Mesendoderm (in vitro differentiated cells): ENCODE data around the gene PIM3.

ENCODE experiments used
- DNase-seq: peaks from one replicate; pipeline ENCODE4 v3.0.0; 2013
- H2AK5ac ChIP-seq: 2 replicates; pipeline ENCODE4 v1.6.1; 2013; ENCODE audit warnings: low read length, inconsistent platforms
- H2BK120ac ChIP-seq: 2 replicates; pipeline ENCODE4 v1.6.1; 2013; ENCODE audit warnings: low read depth, mild to moderate bottlenecking, low read length, moderate library complexity, mixed read lengths
- H2BK15ac ChIP-seq: replicated peaks from 2 replicates; pipeline ENCODE4 v1.6.1; 2013; ENCODE audit warnings: low read depth, mild to moderate bottlenecking, moderate library complexity
- H2BK5ac ChIP-seq: 2 replicates; pipeline ENCODE4 v1.6.1; 2013; ENCODE audit warnings: low read length, inconsistent platforms
- H3K18ac ChIP-seq: 2 replicates; pipeline ENCODE4 v1.6.1; 2013; ENCODE audit warnings: mild to moderate bottlenecking, low read length, mixed read lengths
- H3K23ac ChIP-seq: one replicate; pipeline ENCODE4 v1.6.1; 2013; ENCODE audit warnings: low read length
- H3K27ac ChIP-seq: 2 replicates; pipeline ENCODE4 v1.5.1; 2013; ENCODE audit warnings: low read depth, mild to moderate bottlenecking, inconsistent platforms, low read length, moderate library complexity
- H3K27me3 ChIP-seq: 2 replicates; pipeline ENCODE4 v1.6.1; 2013; ENCODE audit warnings: low read length, control low read depth, mild to moderate bottlenecking, inconsistent platforms; ENCODE audit not compliant: insufficient read depth, poor library complexity
- H3K36me3 ChIP-seq: 2 replicates; pipeline ENCODE4 v1.6.1; 2013; ENCODE audit warnings: low read length, inconsistent platforms; ENCODE audit not compliant: control insufficient read depth, insufficient read depth
- H3K4ac ChIP-seq: one replicate; pipeline ENCODE4 v1.6.1; 2013; ENCODE audit warnings: low read depth, mild to moderate bottlenecking, low read length, moderate library complexity
- H3K4me1 ChIP-seq: 2 replicates; pipeline ENCODE4 v1.6.1; 2013; ENCODE audit warnings: low read depth, low read length, inconsistent platforms; ENCODE audit not compliant: control insufficient read depth
- H3K4me2 ChIP-seq: 2 replicates; pipeline ENCODE4 v1.6.1; 2013; ENCODE audit warnings: low read length
- H3K4me3 ChIP-seq: 2 replicates; pipeline ENCODE4 v1.5.1; 2013; ENCODE audit warnings: mild to moderate bottlenecking, low read length
- H3K56ac ChIP-seq: one replicate; pipeline ENCODE4 v1.6.1; 2013; ENCODE audit warnings: low read length
- H3K79me1 ChIP-seq: 2 replicates; pipeline ENCODE4 v1.6.1; 2013; ENCODE audit warnings: low read length, inconsistent platforms
- H3K79me2 ChIP-seq: 2 replicates; pipeline ENCODE4 v1.6.1; 2013; ENCODE audit warnings: mild to moderate bottlenecking, low read length; ENCODE audit not compliant: control insufficient read depth, insufficient read depth
- H3K9ac ChIP-seq: 2 replicates; pipeline ENCODE4 v1.6.1; 2013; ENCODE audit warnings: low read length, inconsistent platforms
- H4K5ac ChIP-seq: one replicate; pipeline ENCODE4 v1.6.1; 2013; ENCODE audit warnings: low read length
- H4K8ac ChIP-seq: one replicate; pipeline ENCODE4 v1.6.1; 2013; ENCODE audit warnings: low read depth, mild to moderate bottlenecking, control low read depth, low read length, moderate library complexity
- WGBS: extraction: QIAGEN DNeasy Blood & Tissue Kit; methylation state at CpG from one replicate; pipeline ENCODE4 v1.1.7; 2013; ENCODE audit warnings: low lambda C conversion rate, missing lambda C conversion rate; ENCODE audit not compliant: insufficient coverage; ENCODE audit errors: extremely low coverage; 5-methylcytosine and 5-hydroxymethylcytosine counted together

Gene PIM3

DNA sequence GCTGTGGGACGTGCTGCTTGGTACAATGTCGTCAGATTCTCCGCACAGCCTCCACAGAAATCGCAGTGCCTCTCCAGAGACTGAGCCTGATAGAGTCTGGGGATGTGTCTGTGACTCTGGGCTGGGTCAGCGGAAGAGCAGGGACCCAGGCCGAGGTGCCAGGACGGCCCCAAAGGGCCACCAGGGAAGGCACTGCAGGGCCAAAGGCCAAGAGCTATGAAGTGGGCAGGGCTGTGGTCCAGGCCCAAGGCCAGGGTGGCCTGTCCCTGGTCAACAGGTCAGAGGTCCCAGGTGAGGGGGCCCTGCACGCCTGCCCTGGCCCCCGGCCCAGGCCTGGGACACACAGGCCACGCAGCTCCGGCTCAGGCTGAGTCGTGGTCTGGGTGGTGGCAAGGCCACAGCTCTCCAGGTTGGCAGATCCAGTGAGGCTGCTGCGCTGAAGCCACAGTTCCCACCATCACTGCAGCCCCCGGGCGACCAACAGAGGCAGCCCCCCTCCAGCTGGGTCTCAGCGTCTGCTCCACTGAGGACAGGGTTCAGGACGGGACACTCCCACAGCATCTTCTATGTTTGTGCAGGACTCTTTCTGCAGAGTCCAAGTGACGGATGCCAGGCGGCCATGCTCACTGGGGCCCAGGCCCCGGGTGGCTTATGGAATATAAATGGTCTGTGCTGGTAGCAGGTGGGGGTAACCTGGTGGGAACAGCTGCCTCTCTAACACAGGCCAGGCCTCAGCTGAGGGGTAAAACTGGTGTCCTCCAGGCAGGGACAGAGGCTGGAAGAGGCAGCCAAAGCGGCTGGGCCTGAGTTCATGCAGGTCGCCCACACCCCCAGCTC is 4.8 kb upstream of the PIM3 start:
- no CpG with 5 or more reads among the region's 22 CpGs for WGBS

DNA sequence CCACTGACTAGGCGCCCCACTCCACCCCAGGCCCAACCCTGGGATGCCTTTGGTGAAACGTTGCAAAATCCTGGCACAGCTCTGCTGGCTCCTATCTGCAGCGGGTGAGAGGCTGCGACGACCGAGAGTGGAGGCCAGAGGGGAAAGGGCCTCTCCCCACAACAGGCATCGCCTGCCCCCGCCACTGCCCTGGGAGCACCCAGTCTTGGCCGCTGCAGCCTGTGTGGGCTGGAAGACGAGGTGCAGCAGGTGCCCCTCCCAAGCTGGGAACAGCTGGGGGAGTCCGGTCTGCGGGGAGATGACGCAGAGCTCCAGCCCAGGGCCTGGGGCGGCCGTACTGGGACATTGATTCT is 4.2 kb upstream of the PIM3 start:
- Histone ChIP-seq H3K4me2 (no peak overlapping the region), H4K8ac (no peak overlapping the region), H2BK15ac (no peak overlapping the region), H2BK5ac (no peak overlapping the region), H3K18ac (no peak overlapping the region), H2BK120ac (no peak overlapping the region), H3K9ac (no peak overlapping the region), H3K36me3 (no peaks in the 10 kb centered on the region), H3K23ac (no peak overlapping the region), H4K5ac (no peak overlapping the region), H2AK5ac (no peak overlapping the region), H3K79me2 (no peaks in the 10 kb centered on the region), H3K4me1 (no peaks in the 10 kb centered on the region), H3K56ac (no peak overlapping the region), H3K4ac (no peak overlapping the region), H3K4me3 (no peak overlapping the region), H3K27me3 (no peaks in the 10 kb centered on the region), H3K27ac (no peak overlapping the region), H3K79me1 (no peaks in the 10 kb centered on the region)
- WGBS: no CpG with 5 or more reads among the region's 15 CpGs
- no peak for DNase-seq

More for the DNA sequence above, 4.8 kb upstream of the PIM3 start:
- Histone ChIP-seq H3K23ac (no peak overlapping the region), H3K18ac (no peak overlapping the region), H3K4me2 (no peak overlapping the region), H3K4ac (no peak overlapping the region), H2BK15ac (no peak overlapping the region), H3K4me3 (no peak overlapping the region), H4K8ac (no peak overlapping the region), H3K27me3 (no peaks in the 10 kb centered on the region), H3K4me1 (no peaks in the 10 kb centered on the region), H2BK5ac (no peak overlapping the region), H3K27ac (no peak overlapping the region), H3K56ac (no peak overlapping the region), H3K9ac (no peak overlapping the region), H3K79me1 (no peaks in the 10 kb centered on the region), H2AK5ac (no peak overlapping the region), H4K5ac (no peak overlapping the region), H3K36me3 (no peaks in the 10 kb centered on the region), H3K79me2 (no peaks in the 10 kb centered on the region), H2BK120ac (no peak overlapping the region)
- DNase-seq: no peak

- DNase-seq: no peak
- no peaks in the 10 kb centered on the region for H3K79me1 ChIP-seq
- no peak overlapping the region for H3K23ac ChIP-seq
- H3K36me3 ChIP-seq: no peaks in the 10 kb centered on the region
- H3K4me1 ChIP-seq: no peaks in the 10 kb centered on the region
- no peak overlapping the region for H3K4me3 ChIP-seq
- H3K27me3 ChIP-seq: no peaks in the 10 kb centered on the region
- H3K4ac ChIP-seq: no peak overlapping the region
- no peak overlapping the region for H2BK15ac ChIP-seq
- H3K18ac ChIP-seq: no peak overlapping the region
- H2BK5ac ChIP-seq: no peak overlapping the region
- no peak overlapping the region for H2BK120ac ChIP-seq
- no peak overlapping the region for H3K56ac ChIP-seq
- H3K79me2 ChIP-seq: peaks cover 4% of the 10 kb centered on the region
- no peak overlapping the region for H3K9ac ChIP-seq
- no peak overlapping the region for H2AK5ac ChIP-seq
- no peak overlapping the region for H4K8ac ChIP-seq
- no peak overlapping the region for H4K5ac ChIP-seq
- H3K4me2 ChIP-seq: no peak overlapping the region
- H3K27ac ChIP-seq: no peak overlapping the region
- no CpG with 5 or more reads among the region's 20 CpGs for WGBS
Measured at GRCh38 chr22:49956914-49957825, 3.4 kb upstream of the PIM3 start.

GRCh38 chr22:49957826-49958365 is 2.7 kb upstream of the PIM3 start:
- Histone ChIP-seq H3K4me2 (no peak overlapping the region), H3K79me1 (peaks cover under 1% of the 10 kb centered on the region), H3K4me1 (peaks cover 2% of the 10 kb centered on the region), H2BK15ac (no peak overlapping the region), H3K23ac (no peak overlapping the region), H3K4me3 (no peak overlapping the region), H4K5ac (no peak overlapping the region), H3K4ac (no peak overlapping the region), H2BK5ac (no peak overlapping the region), H4K8ac (no peak overlapping the region), H3K36me3 (no peaks in the 10 kb centered on the region), H2BK120ac (no peak overlapping the region), H3K27me3 (no peaks in the 10 kb centered on the region), H3K79me2 (peaks cover 4% of the 10 kb centered on the region), H3K56ac (no peak overlapping the region), H2AK5ac (no peak overlapping the region), H3K27ac (no peak overlapping the region), H3K18ac (no peak overlapping the region), H3K9ac (no peak overlapping the region)
- no CpG with 5 or more reads among the region's 12 CpGs for WGBS
- DNase-seq: no peak

DNA sequence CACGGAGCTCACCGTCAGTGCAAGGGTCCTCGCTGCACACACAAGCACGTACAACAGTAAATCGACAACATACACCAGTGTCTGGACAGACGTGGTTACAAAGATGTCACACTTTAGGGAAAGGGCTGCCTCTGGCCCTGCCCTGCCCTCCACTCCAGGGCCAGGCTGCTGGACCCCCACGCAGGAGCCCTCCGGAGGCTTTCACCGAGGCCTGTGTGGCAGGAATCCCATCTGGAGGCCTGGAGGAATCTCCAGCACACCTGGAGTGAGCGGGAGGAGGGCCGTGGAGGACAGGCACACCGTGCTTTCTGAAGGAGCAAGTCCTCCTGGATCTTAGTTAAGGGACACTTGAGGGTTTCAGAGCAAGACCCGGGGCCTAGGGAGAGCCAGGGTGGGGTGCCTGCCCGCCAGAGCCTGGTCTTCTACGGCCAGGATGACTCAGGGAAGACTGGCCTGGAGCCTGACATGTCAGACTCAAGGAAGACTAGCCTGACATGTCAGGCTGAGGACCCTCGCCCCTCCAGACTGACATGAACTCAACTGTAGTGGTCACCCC is 2.1 kb upstream of the PIM3 start:
- no peak overlapping the region for H2AK5ac ChIP-seq
- no peak for DNase-seq
- no peak overlapping the region for H2BK120ac ChIP-seq
- peaks cover 2% of the 10 kb centered on the region for H3K79me1 ChIP-seq
- H3K9ac ChIP-seq: no peak overlapping the region
- no peak overlapping the region for H3K4me3 ChIP-seq
- H3K56ac ChIP-seq: no peak overlapping the region
- no peaks in the 10 kb centered on the region for H3K36me3 ChIP-seq
- no peak overlapping the region for H3K23ac ChIP-seq
- no peak overlapping the region for H4K5ac ChIP-seq
- no peak overlapping the region for H2BK5ac ChIP-seq
- no peaks in the 10 kb centered on the region for H3K27me3 ChIP-seq
- H3K79me2 ChIP-seq: peaks cover 4% of the 10 kb centered on the region
- no peak overlapping the region for H3K18ac ChIP-seq
- no peak overlapping the region for H3K4me2 ChIP-seq
- peaks cover 2% of the 10 kb centered on the region for H3K4me1 ChIP-seq
- no peak overlapping the region for H2BK15ac ChIP-seq
- no peak overlapping the region for H3K4ac ChIP-seq
- no peak overlapping the region for H3K27ac ChIP-seq
- H4K8ac ChIP-seq: no peak overlapping the region
- WGBS: no CpG with 5 or more reads among the region's 16 CpGs
